WI38 (cell line): ENCODE measurements around the gene DNAH10.

Experiments
- H3K4me3 ChIP-seq: 2 replicates; pipeline ENCODE4 v1.5.1; 2011; ENCODE audit warnings: low read depth, mild to moderate bottlenecking, control low read depth, low read length
- TF ChIP-seq, protein P1 (sequence below): IDR thresholded peaks from 2 replicates; pipeline ENCODE4 v1.5.1; 2012; ENCODE audit warnings: low read depth, mild to moderate bottlenecking, control low read depth, low read length

DNAH10 gene

DNA sequence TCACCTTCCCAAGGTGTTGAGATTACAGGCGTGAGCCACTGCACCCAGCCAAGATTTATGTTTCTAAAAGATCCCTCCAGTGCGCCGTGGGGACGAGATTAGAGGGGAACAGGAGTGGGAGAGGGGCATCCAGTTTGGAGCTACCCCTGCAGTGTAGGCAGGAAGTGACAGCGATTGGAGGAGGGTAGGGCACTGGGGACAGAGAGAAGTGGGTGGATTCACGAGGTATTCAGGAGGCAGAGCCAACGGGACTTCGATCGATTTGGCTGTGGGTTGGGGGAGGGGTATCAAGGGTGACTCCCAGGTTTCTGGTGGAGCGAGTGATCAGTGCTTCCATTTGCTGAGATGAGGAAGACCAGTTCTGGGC lies 128.4 kb downstream of the DNAH10 start:
- TF ChIP-seq, protein P1, sequence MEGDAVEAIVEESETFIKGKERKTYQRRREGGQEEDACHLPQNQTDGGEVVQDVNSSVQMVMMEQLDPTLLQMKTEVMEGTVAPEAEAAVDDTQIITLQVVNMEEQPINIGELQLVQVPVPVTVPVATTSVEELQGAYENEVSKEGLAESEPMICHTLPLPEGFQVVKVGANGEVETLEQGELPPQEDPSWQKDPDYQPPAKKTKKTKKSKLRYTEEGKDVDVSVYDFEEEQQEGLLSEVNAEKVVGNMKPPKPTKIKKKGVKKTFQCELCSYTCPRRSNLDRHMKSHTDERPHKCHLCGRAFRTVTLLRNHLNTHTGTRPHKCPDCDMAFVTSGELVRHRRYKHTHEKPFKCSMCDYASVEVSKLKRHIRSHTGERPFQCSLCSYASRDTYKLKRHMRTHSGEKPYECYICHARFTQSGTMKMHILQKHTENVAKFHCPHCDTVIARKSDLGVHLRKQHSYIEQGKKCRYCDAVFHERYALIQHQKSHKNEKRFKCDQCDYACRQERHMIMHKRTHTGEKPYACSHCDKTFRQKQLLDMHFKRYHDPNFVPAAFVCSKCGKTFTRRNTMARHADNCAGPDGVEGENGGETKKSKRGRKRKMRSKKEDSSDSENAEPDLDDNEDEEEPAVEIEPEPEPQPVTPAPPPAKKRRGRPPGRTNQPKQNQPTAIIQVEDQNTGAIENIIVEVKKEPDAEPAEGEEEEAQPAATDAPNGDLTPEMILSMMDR, result no peak
- H3K4me3 ChIP-seq, result no peak overlapping the region

DNA sequence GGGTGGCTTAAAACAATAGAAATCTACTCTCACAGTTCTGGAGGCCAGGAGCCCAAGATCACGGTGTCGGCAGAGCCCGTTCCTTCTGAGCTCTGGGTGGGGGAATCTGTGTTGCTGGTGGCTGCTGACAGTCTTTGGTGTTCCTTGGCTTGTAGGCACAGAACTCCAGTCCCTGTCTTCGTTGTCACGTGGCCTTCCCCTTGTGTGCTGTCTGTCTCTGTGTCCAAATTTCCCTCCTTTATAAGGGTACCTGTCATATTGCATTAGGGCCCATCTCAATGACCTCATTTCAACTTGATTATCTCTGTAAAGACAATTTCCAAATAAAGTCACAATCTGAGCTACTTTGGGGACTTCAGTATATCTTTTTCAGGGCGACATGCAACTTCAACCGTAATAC lies 128.9 kb downstream of the DNAH10 start:
- TF ChIP-seq, protein P1, result no peak
- H3K4me3 ChIP-seq, result no peak overlapping the region

DNA sequence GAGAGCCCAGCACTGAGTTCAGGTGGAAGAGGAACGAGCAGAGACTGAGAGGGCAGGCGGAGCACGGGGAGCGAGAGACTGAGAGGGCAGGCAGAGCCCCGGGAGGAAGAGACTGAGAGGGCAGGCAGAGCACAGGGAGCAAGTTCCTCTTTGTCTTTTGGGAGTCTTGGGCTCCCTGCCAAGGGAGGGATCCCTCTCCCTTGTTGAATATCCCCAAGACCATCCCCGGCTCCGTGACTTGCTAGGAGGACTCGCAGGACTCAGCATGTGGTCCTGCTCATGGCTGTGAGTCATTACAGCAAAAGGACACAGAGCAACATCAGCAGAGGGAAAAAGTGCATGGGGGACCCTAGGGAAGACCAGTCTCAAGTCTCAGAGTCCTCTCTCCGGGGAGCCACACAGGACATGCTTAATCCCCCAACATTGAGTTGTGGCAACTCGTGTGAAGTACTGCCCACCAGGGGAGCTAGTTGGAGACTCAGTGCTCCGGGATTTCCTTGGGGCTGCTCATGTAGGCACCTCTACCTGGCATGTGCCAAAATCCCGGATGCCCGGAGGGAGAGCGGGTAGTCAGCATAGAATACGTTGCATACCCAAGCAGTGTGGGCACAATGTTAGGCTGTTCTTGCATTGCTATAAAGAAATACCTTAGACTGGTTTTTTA lies 129.5 kb downstream of the DNAH10 start:
- TF ChIP-seq, protein P1, result no peak
- no peak overlapping the region for H3K4me3 ChIP-seq

DNA sequence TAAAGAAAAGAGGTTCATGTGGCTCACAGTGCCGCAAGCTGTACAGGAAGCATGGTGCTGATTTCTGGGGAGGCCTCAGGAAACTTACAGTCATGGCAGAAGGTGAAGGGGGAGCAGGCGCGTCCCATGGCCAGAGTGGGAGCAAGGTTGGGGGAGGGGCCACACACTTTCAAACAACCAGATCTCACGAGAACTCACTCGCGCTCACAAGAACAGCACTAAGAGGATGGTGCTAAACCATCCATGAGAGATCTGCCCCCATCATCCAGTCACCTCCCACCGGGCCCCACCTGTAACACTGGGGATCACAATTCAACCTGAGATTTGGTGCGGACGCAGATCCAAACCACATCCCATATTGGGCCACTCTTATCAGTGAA lies 130.1 kb downstream of the DNAH10 start:
- TF ChIP-seq, protein P1, result no peak

DNA sequence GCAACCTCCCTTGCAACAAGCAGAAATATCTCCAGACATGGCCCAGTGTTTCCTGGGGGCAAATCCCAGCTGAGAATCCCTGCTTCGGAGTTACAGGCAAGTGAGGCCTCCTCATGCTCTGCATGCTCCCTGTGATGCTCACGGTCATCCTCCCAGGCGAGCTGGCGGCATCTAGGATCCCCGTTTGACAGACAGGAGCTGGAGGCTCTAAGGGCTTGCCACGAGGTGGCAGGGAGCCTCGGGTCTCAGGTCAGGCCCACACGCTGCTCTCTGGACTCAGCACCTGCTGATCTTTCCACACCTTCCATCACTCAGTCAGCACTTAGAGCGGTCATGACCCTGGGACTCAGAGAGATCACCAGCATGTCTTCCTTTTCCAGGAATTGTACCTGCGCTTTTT lies 130.8 kb downstream of the DNAH10 start:
- no peak overlapping the region for H3K4me3 ChIP-seq
- TF ChIP-seq, protein P1, result no peak

More for the DNA sequence above, 130.1 kb downstream of the DNAH10 start:
- no peak overlapping the region for H3K4me3 ChIP-seq

DNA sequence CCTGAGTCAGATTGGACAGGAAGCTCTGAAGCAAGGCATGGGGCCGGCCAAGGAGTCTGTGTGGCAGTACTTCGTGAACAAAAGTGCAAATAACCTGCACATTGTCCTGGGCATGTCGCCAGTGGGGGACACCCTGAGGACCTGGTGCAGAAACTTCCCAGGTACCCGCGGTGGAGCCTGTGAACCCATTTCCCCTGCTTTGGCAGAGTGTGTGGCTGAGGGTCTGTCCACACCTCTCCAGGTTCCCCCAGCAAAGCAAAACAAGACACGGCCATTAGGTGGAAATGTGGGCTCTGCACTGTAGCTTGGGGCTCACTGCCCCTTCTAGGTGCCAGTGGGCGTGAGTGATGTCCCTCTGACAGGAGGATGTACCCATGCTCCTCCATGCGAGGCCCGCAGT lies 131.2 kb downstream of the DNAH10 start:
- TF ChIP-seq, protein P1, result no peak
- no peak overlapping the region for H3K4me3 ChIP-seq

DNA sequence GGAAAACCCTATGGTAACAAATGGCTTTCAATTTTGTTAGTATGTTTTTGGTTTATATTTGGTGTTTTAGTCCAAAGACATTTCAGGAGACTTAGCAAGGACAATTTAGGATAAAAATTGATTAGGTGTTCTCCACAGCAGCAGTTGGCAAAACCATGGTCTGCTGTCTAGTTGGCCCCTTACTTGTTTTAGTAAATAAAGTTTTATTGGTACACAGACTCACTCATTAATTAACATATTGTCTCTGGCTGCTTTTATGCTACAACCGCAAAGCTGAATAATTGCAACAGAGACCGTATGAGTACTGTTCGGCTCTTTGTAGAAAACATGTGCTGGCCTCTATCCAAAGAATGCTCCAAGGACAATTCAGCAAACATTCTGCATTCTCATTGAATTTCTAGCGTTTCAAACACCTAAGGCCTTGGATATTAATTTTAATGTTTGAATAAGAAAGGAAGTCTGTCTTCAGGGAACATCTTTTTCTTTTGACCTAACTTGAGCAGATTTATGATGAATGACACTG lies 132.8 kb downstream of the DNAH10 start:
- no peak overlapping the region for H3K4me3 ChIP-seq
- TF ChIP-seq, protein P1, result no peak
